ENCODE measurements around the gene THPO.
"Not testable (repeated sequence)": the region's sequence is repeated elsewhere in the genome, so short reads cannot be mapped to it uniquely, and the experiment has no call there.

The THPO gene

GRCh38 chr3:184347321-184348056 lies 30.5 kb downstream of the THPO start:
- DNase-seq: no peak

- DNase-seq: no peak
Observed at GRCh38 chr3:184346480-184347190, 31.4 kb downstream of the THPO start.

GRCh38 chr3:184345317-184346144 lies 32.5 kb downstream of the THPO start:
- DNase-seq: no peak

- DNase-seq: no peak
Observed at GRCh38 chr3:184344579-184345316, 33.3 kb downstream of the THPO start.

- DNase-seq: no peak
Observed at GRCh38 chr3:184343200-184343876, 34.7 kb downstream of the THPO start.

GRCh38 chr3:184341925-184342324 lies 36.1 kb downstream of the THPO start:
- no peak for DNase-seq

- DNase-seq: not testable (repeated sequence)
Observed at GRCh38 chr3:184339451-184340135, 38.4 kb downstream of the THPO start.

- no peak for DNase-seq
Observed at GRCh38 chr3:184339001-184339400, 39.0 kb downstream of the THPO start.

GRCh38 chr3:184338511-184338945 lies 39.5 kb downstream of the THPO start:
- peak; percentile 42 for DNase-seq

- no peak for DNase-seq
Observed at GRCh38 chr3:184337981-184338380, 40.0 kb downstream of the THPO start.

- no peak for DNase-seq
Observed at GRCh38 chr3:184337399-184337714, 40.6 kb downstream of the THPO start, which contains the start of gene FAM131A. TSS of gene FAM131A (plus strand) at chr3:184337600. CDS start at chr3:184337631, 31 bp downstream.

- no peak for DNase-seq
Observed at GRCh38 chr3:184336547-184337398, 41.2 kb downstream of the THPO start.

GRCh38 chr3:184335661-184336546 lies 42.1 kb downstream of the THPO start:
- peak; percentile 92 for DNase-seq

GRCh38 chr3:184335291-184335660 lies 42.7 kb downstream of the THPO start:
- DNase-seq: no peak

GRCh38 chr3:184334470-184335158 lies 43.4 kb downstream of the THPO start:
- peak; percentile 50 for DNase-seq

- no peak for DNase-seq
Observed at GRCh38 chr3:184333700-184334099, 44.3 kb downstream of the THPO start.

GRCh38 chr3:184333190-184333589 lies 44.8 kb downstream of the THPO start:
- no peak for DNase-seq

GRCh38 chr3:184332370-184333090 lies 45.5 kb downstream of the THPO start:
- no peak for DNase-seq

All from CD4-positive, alpha-beta T cell treated with Interleukin-12 subunit alpha and Interleukin-12 subunit beta, for 1 hour (primary cell).